ENCODE measurements around the gene ASAP3. TPM values are rescaled to one million over a fixed set of nuclear protein-coding genes. Genes with fewer than 3 reads are reported as not detected.

ASAP3 gene
- total and polyA plus RNA-seq, 2 of the 13 experiments (the other 11 are each of a cell fraction or from before 2014, with no cell fraction given) = 32.6 to 37.0 TPM

GRCh38 chr1:23423415-23424292 is 60.3 kb downstream of the ASAP3 start (continued):
- no peak for TF ChIP-seq TRAFD1 (CRISPR knock-in tag; IDR thresholded peaks at IDR 0.05; ENCODE audit: borderline replicate concordance)
- 0 out of 2 replicates have a peak, but pooled peaks have one; percentile 12 for TF ChIP-seq NFYC (CRISPR knock-in tag; IDR thresholded peaks at IDR 0.05)
- TF ChIP-seq MXD4 (CRISPR knock-in tag; IDR thresholded peaks at IDR 0.05) = peak; percentile 69; the same call in 1 of the 2 replicates
- TF ChIP-seq FOSL2 (CRISPR knock-in tag; IDR thresholded peaks at IDR 0.05) = 0 out of 2 replicates have a peak, but pooled peaks have one; percentile 4
- peak; percentile 48; the same call in 1 of the 2 replicates for TF ChIP-seq ZNF503 (CRISPR knock-in tag; IDR thresholded peaks at IDR 0.05)
- 0 out of 2 replicates have a peak, but pooled peaks have one; percentile 37 for TF ChIP-seq NFKB2 (CRISPR knock-in tag; IDR thresholded peaks at IDR 0.05; ENCODE audit: borderline replicate concordance)
- peak; percentile 85; the same call in 1 of the 2 replicates for TF ChIP-seq TFDP1 (CRISPR knock-in tag; IDR thresholded peaks at IDR 0.05; ENCODE audit: borderline replicate concordance)
- TF ChIP-seq AGO1 (IDR thresholded peaks at IDR 0.05; ENCODE audit: low read depth, low read length, poor library complexity, severe bottlenecking) = peak; percentile 8
- TF ChIP-seq ZNF430 (CRISPR knock-in tag; IDR thresholded peaks at IDR 0.05) = peak; percentile 77
- TF ChIP-seq MEIS1 (CRISPR knock-in tag; IDR thresholded peaks at IDR 0.05; ENCODE audit: borderline replicate concordance) = 0 out of 2 replicates have a peak, but pooled peaks have one; percentile 13
- TF ChIP-seq USF2 (IDR thresholded peaks at IDR 0.05; ENCODE audit: low read depth, low read length) = no peak
- TF ChIP-seq USF2 (CRISPR knock-in tag; IDR thresholded peaks at IDR 0.05; ENCODE audit: borderline replicate concordance) = no peak
- 0 out of 2 replicates have a peak, but pooled peaks have one; percentile 23 for TF ChIP-seq MTF2 (CRISPR knock-in tag; IDR thresholded peaks at IDR 0.05; ENCODE audit: borderline replicate concordance)
- peak; percentile 73 for TF ChIP-seq GATAD2A (CRISPR knock-in tag; IDR thresholded peaks at IDR 0.05)
- TF ChIP-seq STAG1 (CRISPR knock-in tag; IDR thresholded peaks at IDR 0.05) = 0 out of 2 replicates have a peak, but pooled peaks have one; percentile 7
- TF ChIP-seq HOXA9 (CRISPR knock-in tag; IDR thresholded peaks at IDR 0.05; ENCODE audit: borderline replicate concordance) = no peak
- peak; percentile 79; the same call in 1 of the 2 replicates for TF ChIP-seq NRL (CRISPR knock-in tag; IDR thresholded peaks at IDR 0.05; ENCODE audit: borderline replicate concordance)
- TF ChIP-seq SALL1 (CRISPR knock-in tag; IDR thresholded peaks at IDR 0.05) = peak; percentile 85
- TF ChIP-seq TFE3 (CRISPR knock-in tag; IDR thresholded peaks at IDR 0.05) = peak; percentile 85
- TF ChIP-seq ZNF121 (CRISPR knock-in tag; IDR thresholded peaks at IDR 0.05) = no peak

All from HepG2 (cell line).